GM23338 (cell line): Measurements from ENCODE around the gene PARP12. TPM values are rescaled to one million over a fixed set of nuclear protein-coding genes. Genes with fewer than 3 reads are reported as not detected.

Source experiments
- ATAC-seq: fragments of 200-7000 bp; cut with Tn5 transposase; 3 replicates; pipeline ENCODE4 v1.9.1; 2020
- DNase-seq: peaks from one replicate; pipeline ENCODE4 v3.0.0-alpha.2; 2015; ENCODE audit warnings: low spot score
- H2AFZ ChIP-seq: fragments of 200-600 bp; sonication (generic); 2 replicates; pipeline ENCODE4 v1.8.0; 2016; ENCODE audit warnings: antibody characterized with exemption, mild to moderate bottlenecking, moderate library complexity
- H3F3A ChIP-seq: fragments of 200-600 bp; sonication (generic); replicated peaks from 2 replicates; pipeline ENCODE4 v1.8.0; 2017; ENCODE audit warnings: antibody characterized with exemption, mixed run types, low read depth
- H3K27ac ChIP-seq: fragments of 200-600 bp; sonication (generic); 2 replicates; pipeline ENCODE4 v1.6.1; 2016; ENCODE audit warnings: low read depth
- H3K27me3 ChIP-seq: fragments of 200-600 bp; sonication (generic); 2 replicates; pipeline ENCODE4 v1.8.0; 2016; ENCODE audit warnings: mild to moderate bottlenecking, mixed run types, moderate library complexity; ENCODE audit not compliant: insufficient read depth
- H3K36me3 ChIP-seq: fragments of 200-600 bp; sonication (generic); 2 replicates; pipeline ENCODE4 v1.8.0; 2016; ENCODE audit warnings: mild to moderate bottlenecking; ENCODE audit not compliant: insufficient read depth
- H3K4me1 ChIP-seq: fragments of 200-600 bp; sonication (generic); 2 replicates; pipeline ENCODE4 v1.8.0; 2016; ENCODE audit warnings: mild to moderate bottlenecking, moderate library complexity; ENCODE audit not compliant: insufficient read depth
- H3K4me2 ChIP-seq: fragments of 200-600 bp; sonication (generic); 2 replicates; pipeline ENCODE4 v1.7.1; 2017; ENCODE audit warnings: mixed run types
- H3K4me3 ChIP-seq: fragments of 200-600 bp; sonication (generic); 2 replicates; pipeline ENCODE4 v1.6.1; 2016; ENCODE audit warnings: mixed run types
- H3K79me2 ChIP-seq: fragments of 200-600 bp; sonication (generic); replicated peaks from 2 replicates; pipeline ENCODE4 v1.8.0; 2017; ENCODE audit warnings: mild to moderate bottlenecking; ENCODE audit not compliant: insufficient read depth
- H3K9me2 ChIP-seq: fragments of 200-600 bp; sonication (generic); 2 replicates; pipeline ENCODE4 v1.8.0; 2017; ENCODE audit not compliant: insufficient read depth
- H4K20me1 ChIP-seq: fragments of 200-600 bp; sonication (generic); replicated peaks from 2 replicates; pipeline ENCODE4 v1.8.0; 2017; ENCODE audit warnings: mild to moderate bottlenecking; ENCODE audit not compliant: insufficient read depth
- H3K27ac Mint-ChIP-seq: 2 replicates; pipeline ENCODE4 v1.8.0; 2020; ENCODE audit warnings: inconsistent platforms, mild to moderate bottlenecking, moderate library complexity, mixed read lengths
- H3K27me3 Mint-ChIP-seq: 3 replicates; pipeline ENCODE4 v1.8.0; 2022; ENCODE audit warnings: low read depth, mild to moderate bottlenecking, moderate library complexity, mixed read lengths, inconsistent platforms; ENCODE audit not compliant: insufficient read depth, poor library complexity
- H3K36me3 Mint-ChIP-seq: 3 replicates; pipeline ENCODE4 v1.8.0; 2021; ENCODE audit warnings: low read depth, mild to moderate bottlenecking, inconsistent platforms, moderate library complexity, mixed read lengths
- H3K4me1 Mint-ChIP-seq: 3 replicates; pipeline ENCODE4 v1.8.0; 2020; ENCODE audit warnings: mild to moderate bottlenecking, inconsistent platforms, mixed read lengths
- H3K4me3 Mint-ChIP-seq: 3 replicates; pipeline ENCODE4 v1.8.0; 2021; ENCODE audit warnings: moderate library complexity, mild to moderate bottlenecking, inconsistent platforms, mixed read lengths
- H3K9me3 Mint-ChIP-seq: 3 replicates; pipeline ENCODE4 v1.8.0; 2020; ENCODE audit warnings: moderate library complexity, mild to moderate bottlenecking, inconsistent platforms, mixed read lengths
- CREB1 ChIP-seq: fragments of 250-450 bp; sonication (Bioruptor Pico); IDR thresholded peaks from 2 replicates; pipeline ENCODE4 v1.5.0; 2020; ENCODE audit warnings: low read depth, mild to moderate bottlenecking, moderate library complexity
- EZH2 ChIP-seq: fragments of 200-600 bp; sonication (generic); IDR thresholded peaks from one replicate; pipeline ENCODE4 v1.8.0; 2017; ENCODE audit warnings: antibody characterized with exemption, mild to moderate bottlenecking, low read depth; ENCODE audit not compliant: unreplicated experiment
- EZH2phosphoT487 ChIP-seq: fragments of 200-600 bp; sonication (generic); IDR thresholded peaks from one replicate; pipeline ENCODE4 v1.8.1; 2018; ENCODE audit warnings: antibody characterized with exemption; ENCODE audit not compliant: unreplicated experiment
- NANOG ChIP-seq: IDR thresholded peaks from 2 replicates; pipeline ENCODE4 v1.6.1; 2016; ENCODE audit warnings: antibody characterized with exemption, borderline replicate concordance
- STAT1 ChIP-seq: IDR thresholded peaks from one replicate; pipeline ENCODE4 v1.6.1; 2016; ENCODE audit warnings: antibody characterized with exemption; ENCODE audit not compliant: unreplicated experiment
- ZNF114 ChIP-seq: fragments of 250-450 bp; sonication (Bioruptor Pico); IDR thresholded peaks from 2 replicates; pipeline ENCODE4 v1.5.0; 2020; ENCODE audit warnings: mild to moderate bottlenecking, moderate library complexity
- ZNF331 ChIP-seq: fragments of 250-450 bp; sonication (Bioruptor Pico); IDR thresholded peaks from 2 replicates; pipeline ENCODE4 v1.5.0; 2020; ENCODE audit warnings: low read depth, mild to moderate bottlenecking, moderate library complexity
- polyA plus RNA-seq: library from polyadenylated mRNA; unstranded; fragments of >200 nt; fragmentation: Nextera tagmentation; extraction: Ambion mirVana; gene quantifications from 2 replicates; pipeline ENCODE4 v1.2.1, GENCODE V29; 2016
- total RNA-seq: library from RNA; depleted of rRNA; stranded (reverse); fragments of >200 nt; shearing (Covaris generic); gene quantifications from 2 replicates; pipeline ENCODE4 v1.2.3, GENCODE V29; 2014
- TF ChIP-seq, protein P1 (sequence below), 2 experiments: fragments of 200-600 bp in 1 of 2; sonication (generic) in 1 of 2; conservative IDR thresholded peaks; 2 replicates each; pipeline versions ENCODE4 v1.5.1 to v1.6.1; 2016 to 2017; ENCODE audit warnings: antibody characterized with exemption in 2 of 2, low read depth in 2 of 2, mild to moderate bottlenecking in 2 of 2, moderate library complexity in 1 of 2
- TF ChIP-seq, protein P2 (sequence below): fragments of 250-450 bp; sonication (Bioruptor Pico); IDR thresholded peaks from 2 replicates; pipeline ENCODE4 v1.5.0; 2020; ENCODE audit warnings: mild to moderate bottlenecking, moderate library complexity
- TF ChIP-seq, protein P3 (sequence below): IDR thresholded peaks from one replicate; pipeline ENCODE4 v1.6.1; 2018; ENCODE audit warnings: antibody characterized with exemption; ENCODE audit not compliant: unreplicated experiment
- TF ChIP-seq, protein P4 (sequence below): IDR thresholded peaks from 2 replicates; pipeline ENCODE4 v1.6.1; 2016; ENCODE audit warnings: antibody characterized with exemption

The PARP12 gene
- total and polyA plus RNA-seq, 2 experiments from 2014 or later: 2.7 to 10.3 TPM

DNA sequence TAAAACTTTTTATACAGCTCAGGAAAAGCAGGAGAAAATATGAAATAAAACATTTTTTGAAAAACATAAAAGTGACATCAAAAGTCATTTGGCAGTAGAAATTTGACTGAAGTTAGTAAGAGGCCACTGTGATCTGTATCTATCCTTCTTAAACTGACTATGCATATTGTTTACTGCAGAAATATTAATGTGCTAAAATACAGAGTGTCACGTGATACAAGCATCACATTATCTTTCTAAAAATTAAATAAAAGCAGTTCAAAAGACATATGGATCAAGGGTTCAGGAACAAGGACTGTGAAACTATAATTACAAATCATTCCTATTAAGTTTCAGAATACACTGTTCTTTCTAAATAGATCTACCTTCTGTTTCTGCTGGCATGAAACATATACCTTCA is 33.7 kb downstream of the PARP12 start:
- no peak overlapping the region for H3K4me2 ChIP-seq
- no peaks in the 10 kb centered on the region for H3K79me2 ChIP-seq
- no peak overlapping the region for H3K27ac ChIP-seq
- no peak overlapping the region for H3K4me3 ChIP-seq
- no peaks in the 10 kb centered on the region for H3K27me3 ChIP-seq
- no peaks in the 10 kb centered on the region for H3K4me1 ChIP-seq
- H3K4me3 Mint-ChIP-seq: no peak overlapping the region
- H3K36me3 Mint-ChIP-seq: no peaks in the 10 kb centered on the region
- H4K20me1 ChIP-seq: no peaks in the 10 kb centered on the region
- H3K4me1 Mint-ChIP-seq: no peaks in the 10 kb centered on the region
- DNase-seq (no peak), ATAC-seq (no peak)
- H3K9me3 Mint-ChIP-seq: no peaks in the 10 kb centered on the region
- no peaks in the 10 kb centered on the region for H3K36me3 ChIP-seq
- TF ChIP-seq, protein P1, sequence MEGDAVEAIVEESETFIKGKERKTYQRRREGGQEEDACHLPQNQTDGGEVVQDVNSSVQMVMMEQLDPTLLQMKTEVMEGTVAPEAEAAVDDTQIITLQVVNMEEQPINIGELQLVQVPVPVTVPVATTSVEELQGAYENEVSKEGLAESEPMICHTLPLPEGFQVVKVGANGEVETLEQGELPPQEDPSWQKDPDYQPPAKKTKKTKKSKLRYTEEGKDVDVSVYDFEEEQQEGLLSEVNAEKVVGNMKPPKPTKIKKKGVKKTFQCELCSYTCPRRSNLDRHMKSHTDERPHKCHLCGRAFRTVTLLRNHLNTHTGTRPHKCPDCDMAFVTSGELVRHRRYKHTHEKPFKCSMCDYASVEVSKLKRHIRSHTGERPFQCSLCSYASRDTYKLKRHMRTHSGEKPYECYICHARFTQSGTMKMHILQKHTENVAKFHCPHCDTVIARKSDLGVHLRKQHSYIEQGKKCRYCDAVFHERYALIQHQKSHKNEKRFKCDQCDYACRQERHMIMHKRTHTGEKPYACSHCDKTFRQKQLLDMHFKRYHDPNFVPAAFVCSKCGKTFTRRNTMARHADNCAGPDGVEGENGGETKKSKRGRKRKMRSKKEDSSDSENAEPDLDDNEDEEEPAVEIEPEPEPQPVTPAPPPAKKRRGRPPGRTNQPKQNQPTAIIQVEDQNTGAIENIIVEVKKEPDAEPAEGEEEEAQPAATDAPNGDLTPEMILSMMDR (conservative IDR thresholded peaks at IDR 0.05; ENCODE audit: low read depth in 2 of 2): no peak
- TF ChIP-seq CREB1 (CRISPR knock-in tag): no peak
- no peak for TF ChIP-seq NANOG
- TF ChIP-seq, protein P2, sequence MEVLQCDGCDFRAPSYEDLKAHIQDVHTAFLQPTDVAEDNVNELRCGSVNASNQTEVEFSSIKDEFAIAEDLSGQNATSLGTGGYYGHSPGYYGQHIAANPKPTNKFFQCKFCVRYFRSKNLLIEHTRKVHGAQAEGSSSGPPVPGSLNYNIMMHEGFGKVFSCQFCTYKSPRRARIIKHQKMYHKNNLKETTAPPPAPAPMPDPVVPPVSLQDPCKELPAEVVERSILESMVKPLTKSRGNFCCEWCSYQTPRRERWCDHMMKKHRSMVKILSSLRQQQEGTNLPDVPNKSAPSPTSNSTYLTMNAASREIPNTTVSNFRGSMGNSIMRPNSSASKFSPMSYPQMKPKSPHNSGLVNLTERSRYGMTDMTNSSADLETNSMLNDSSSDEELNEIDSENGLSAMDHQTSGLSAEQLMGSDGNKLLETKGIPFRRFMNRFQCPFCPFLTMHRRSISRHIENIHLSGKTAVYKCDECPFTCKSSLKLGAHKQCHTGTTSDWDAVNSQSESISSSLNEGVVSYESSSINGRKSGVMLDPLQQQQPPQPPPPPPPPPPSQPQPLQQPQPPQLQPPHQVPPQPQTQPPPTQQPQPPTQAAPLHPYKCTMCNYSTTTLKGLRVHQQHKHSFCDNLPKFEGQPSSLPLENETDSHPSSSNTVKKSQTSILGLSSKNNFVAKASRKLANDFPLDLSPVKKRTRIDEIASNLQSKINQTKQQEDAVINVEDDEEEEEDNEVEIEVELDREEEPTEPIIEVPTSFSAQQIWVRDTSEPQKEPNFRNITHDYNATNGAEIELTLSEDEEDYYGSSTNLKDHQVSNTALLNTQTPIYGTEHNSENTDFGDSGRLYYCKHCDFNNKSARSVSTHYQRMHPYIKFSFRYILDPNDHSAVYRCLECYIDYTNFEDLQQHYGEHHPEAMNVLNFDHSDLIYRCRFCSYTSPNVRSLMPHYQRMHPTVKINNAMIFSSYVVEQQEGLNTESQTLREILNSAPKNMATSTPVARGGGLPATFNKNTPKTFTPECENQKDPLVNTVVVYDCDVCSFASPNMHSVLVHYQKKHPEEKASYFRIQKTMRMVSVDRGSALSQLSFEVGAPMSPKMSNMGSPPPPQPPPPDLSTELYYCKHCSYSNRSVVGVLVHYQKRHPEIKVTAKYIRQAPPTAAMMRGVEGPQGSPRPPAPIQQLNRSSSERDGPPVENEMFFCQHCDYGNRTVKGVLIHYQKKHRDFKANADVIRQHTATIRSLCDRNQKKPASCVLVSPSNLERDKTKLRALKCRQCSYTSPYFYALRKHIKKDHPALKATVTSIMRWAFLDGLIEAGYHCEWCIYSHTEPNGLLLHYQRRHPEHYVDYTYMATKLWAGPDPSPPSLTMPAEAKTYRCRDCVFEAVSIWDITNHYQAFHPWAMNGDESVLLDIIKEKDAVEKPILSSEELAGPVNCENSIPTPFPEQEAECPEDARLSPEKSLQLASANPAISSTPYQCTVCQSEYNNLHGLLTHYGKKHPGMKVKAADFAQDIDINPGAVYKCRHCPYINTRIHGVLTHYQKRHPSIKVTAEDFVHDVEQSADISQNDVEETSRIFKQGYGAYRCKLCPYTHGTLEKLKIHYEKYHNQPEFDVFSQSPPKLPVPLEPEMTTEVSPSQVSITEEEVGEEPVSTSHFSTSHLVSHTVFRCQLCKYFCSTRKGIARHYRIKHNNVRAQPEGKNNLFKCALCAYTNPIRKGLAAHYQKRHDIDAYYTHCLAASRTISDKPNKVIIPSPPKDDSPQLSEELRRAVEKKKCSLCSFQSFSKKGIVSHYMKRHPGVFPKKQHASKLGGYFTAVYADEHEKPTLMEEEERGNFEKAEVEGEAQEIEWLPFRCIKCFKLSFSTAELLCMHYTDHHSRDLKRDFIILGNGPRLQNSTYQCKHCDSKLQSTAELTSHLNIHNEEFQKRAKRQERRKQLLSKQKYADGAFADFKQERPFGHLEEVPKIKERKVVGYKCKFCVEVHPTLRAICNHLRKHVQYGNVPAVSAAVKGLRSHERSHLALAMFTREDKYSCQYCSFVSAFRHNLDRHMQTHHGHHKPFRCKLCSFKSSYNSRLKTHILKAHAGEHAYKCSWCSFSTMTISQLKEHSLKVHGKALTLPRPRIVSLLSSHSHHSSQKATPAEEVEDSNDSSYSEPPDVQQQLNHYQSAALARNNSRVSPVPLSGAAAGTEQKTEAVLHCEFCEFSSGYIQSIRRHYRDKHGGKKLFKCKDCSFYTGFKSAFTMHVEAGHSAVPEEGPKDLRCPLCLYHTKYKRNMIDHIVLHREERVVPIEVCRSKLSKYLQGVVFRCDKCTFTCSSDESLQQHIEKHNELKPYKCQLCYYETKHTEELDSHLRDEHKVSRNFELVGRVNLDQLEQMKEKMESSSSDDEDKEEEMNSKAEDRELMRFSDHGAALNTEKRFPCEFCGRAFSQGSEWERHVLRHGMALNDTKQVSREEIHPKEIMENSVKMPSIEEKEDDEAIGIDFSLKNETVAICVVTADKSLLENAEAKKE (CRISPR knock-in tag): no peak
- no peak for TF ChIP-seq STAT1
- TF ChIP-seq ZNF331 (CRISPR knock-in tag): no peak
- no peak for TF ChIP-seq EZH2phosphoT487
- TF ChIP-seq, protein P3, sequence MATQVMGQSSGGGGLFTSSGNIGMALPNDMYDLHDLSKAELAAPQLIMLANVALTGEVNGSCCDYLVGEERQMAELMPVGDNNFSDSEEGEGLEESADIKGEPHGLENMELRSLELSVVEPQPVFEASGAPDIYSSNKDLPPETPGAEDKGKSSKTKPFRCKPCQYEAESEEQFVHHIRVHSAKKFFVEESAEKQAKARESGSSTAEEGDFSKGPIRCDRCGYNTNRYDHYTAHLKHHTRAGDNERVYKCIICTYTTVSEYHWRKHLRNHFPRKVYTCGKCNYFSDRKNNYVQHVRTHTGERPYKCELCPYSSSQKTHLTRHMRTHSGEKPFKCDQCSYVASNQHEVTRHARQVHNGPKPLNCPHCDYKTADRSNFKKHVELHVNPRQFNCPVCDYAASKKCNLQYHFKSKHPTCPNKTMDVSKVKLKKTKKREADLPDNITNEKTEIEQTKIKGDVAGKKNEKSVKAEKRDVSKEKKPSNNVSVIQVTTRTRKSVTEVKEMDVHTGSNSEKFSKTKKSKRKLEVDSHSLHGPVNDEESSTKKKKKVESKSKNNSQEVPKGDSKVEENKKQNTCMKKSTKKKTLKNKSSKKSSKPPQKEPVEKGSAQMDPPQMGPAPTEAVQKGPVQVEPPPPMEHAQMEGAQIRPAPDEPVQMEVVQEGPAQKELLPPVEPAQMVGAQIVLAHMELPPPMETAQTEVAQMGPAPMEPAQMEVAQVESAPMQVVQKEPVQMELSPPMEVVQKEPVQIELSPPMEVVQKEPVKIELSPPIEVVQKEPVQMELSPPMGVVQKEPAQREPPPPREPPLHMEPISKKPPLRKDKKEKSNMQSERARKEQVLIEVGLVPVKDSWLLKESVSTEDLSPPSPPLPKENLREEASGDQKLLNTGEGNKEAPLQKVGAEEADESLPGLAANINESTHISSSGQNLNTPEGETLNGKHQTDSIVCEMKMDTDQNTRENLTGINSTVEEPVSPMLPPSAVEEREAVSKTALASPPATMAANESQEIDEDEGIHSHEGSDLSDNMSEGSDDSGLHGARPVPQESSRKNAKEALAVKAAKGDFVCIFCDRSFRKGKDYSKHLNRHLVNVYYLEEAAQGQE: no peak
- TF ChIP-seq, protein P4, sequence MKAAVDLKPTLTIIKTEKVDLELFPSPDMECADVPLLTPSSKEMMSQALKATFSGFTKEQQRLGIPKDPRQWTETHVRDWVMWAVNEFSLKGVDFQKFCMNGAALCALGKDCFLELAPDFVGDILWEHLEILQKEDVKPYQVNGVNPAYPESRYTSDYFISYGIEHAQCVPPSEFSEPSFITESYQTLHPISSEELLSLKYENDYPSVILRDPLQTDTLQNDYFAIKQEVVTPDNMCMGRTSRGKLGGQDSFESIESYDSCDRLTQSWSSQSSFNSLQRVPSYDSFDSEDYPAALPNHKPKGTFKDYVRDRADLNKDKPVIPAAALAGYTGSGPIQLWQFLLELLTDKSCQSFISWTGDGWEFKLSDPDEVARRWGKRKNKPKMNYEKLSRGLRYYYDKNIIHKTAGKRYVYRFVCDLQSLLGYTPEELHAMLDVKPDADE: no peak
- TF ChIP-seq ZNF114 (CRISPR knock-in tag): no peak
- TF ChIP-seq EZH2: no peak
- no peak overlapping the region for H2AFZ ChIP-seq
- H3K27ac Mint-ChIP-seq: no peak overlapping the region
- H3K9me2 ChIP-seq: no peaks in the 10 kb centered on the region
- no peaks in the 10 kb centered on the region for H3F3A ChIP-seq
- no peaks in the 10 kb centered on the region for H3K27me3 Mint-ChIP-seq
